Panc1 (cell line): ENCODE measurements around the gene CEP164. TPM values are rescaled to one million over a fixed set of nuclear protein-coding genes. Genes with fewer than 3 reads are reported as not detected.

ENCODE experiments used
- ATAC-seq: fragments of 200-7000 bp; cut with Tn5 transposase; 2 replicates; pipeline ENCODE4 v1.9.1; 2020; ENCODE audit warnings: mild to moderate bottlenecking, moderate library complexity
- BruUV-seq: library from RNA; stranded (reverse); fragments of 400-500 nt; replicated peaks from 2 replicates; lab custom pipeline; 2021; lab: Mats Ljungman, UMichigan
- CTCF ChIA-PET: fragments of 300-600 bp; sonication (Branson Sonifier 250); formaldehyde crosslinking; loops from one replicate; lab custom pipeline; 2022; ENCODE audit warnings: antibody characterized with exemption; lab: Charles Lee
- POLR2A ChIA-PET: fragments of 300-600 bp; sonication (Branson Sonifier 250); formaldehyde crosslinking; loops from one replicate; lab custom pipeline; 2022; ENCODE audit warnings: antibody characterized with exemption; lab: Charles Lee
- DNase-seq: peaks from one replicate; pipeline ENCODE4 v3.0.0-alpha.2; 2010; ENCODE audit warnings: low read depth, low spot score
- H3K27ac ChIP-seq: 2 replicates; pipeline ENCODE4 v1.5.1; 2011; ENCODE audit warnings: mild to moderate bottlenecking, low read length, inconsistent platforms
- H3K27me3 ChIP-seq: fragments of 200-500 bp; sonication (Bioruptor generic); 2 replicates; pipeline ENCODE4 v1.6.0; 2014; ENCODE audit warnings: low read length, inconsistent platforms; ENCODE audit not compliant: control insufficient read depth, insufficient read depth
- H3K36me3 ChIP-seq: fragments of 200-500 bp; sonication (Bioruptor generic); 2 replicates; pipeline ENCODE4 v1.5.1; 2014; ENCODE audit warnings: inconsistent platforms, mild to moderate bottlenecking, low read length, moderate library complexity; ENCODE audit not compliant: control insufficient read depth, insufficient read depth
- H3K4me1 ChIP-seq: 2 replicates; pipeline ENCODE4 v1.5.1; 2011; ENCODE audit warnings: inconsistent platforms, mild to moderate bottlenecking, low read length, moderate library complexity; ENCODE audit not compliant: control insufficient read depth, insufficient read depth
- H3K4me3 ChIP-seq, 2 experiments: 2 replicates each; pipeline ENCODE4 v1.5.1; 2011 to 2012; ENCODE audit warnings: low read depth in 2 of 2, low read length in 2 of 2, mild to moderate bottlenecking in 2 of 2, inconsistent platforms in 1 of 2, moderate library complexity in 1 of 2
- H3K9me3 ChIP-seq: fragments of 200-500 bp; sonication (Bioruptor generic); 2 replicates; pipeline ENCODE4 v1.5.1; 2014; ENCODE audit warnings: low read depth, mild to moderate bottlenecking, inconsistent platforms, low read length, moderate library complexity; ENCODE audit not compliant: control insufficient read depth, insufficient read depth
- POLR2AphosphoS5 ChIP-seq: IDR thresholded peaks from 2 replicates; pipeline ENCODE4 v1.6.1; 2012; ENCODE audit warnings: mild to moderate bottlenecking, low read depth, low read length, moderate library complexity
- SIN3A ChIP-seq: IDR thresholded peaks from 2 replicates; pipeline ENCODE4 v1.6.1; 2012; ENCODE audit warnings: low read depth, mild to moderate bottlenecking, low read length, moderate library complexity, borderline replicate concordance; ENCODE audit not compliant: insufficient read depth
- TCF7L2 ChIP-seq: IDR thresholded peaks from 2 replicates; pipeline ENCODE4 v1.6.1; 2011; ENCODE audit warnings: mild to moderate bottlenecking, low read depth, low read length, inconsistent platforms
- in situ Hi-C: cut with HindIII; loops from 2 replicates; pipeline ENCODE4 v1.10.0; 2016; ENCODE audit warnings: low sequenced_read_pairs, low pct_unique_long_range_greater_than_20kb
- intact Hi-C: fragments of 100-400 bp; cut with micrococcal nuclease; formaldehyde crosslinking; loops from one replicate; pipeline ENCODE4 v1.10.0; 2022; ENCODE audit not compliant: unreplicated experiment
- total RNA-seq: library from RNA; stranded (reverse); gene quantifications from one replicate; pipeline ENCODE4 v1.2.1, GENCODE V29; 2021; ENCODE audit not compliant: unreplicated experiment
- TF ChIP-seq, protein P1 (sequence below), 2 experiments: IDR thresholded peaks; 2 replicates each; pipeline ENCODE4 v1.6.1; 2011 to 2012; ENCODE audit warnings: low read depth in 2 of 2, control low read depth in 1 of 2, low read length in 1 of 2, mild to moderate bottlenecking in 1 of 2, moderate library complexity in 1 of 2; ENCODE audit not compliant: insufficient read depth in 1 of 2
- TF ChIP-seq, protein P2 (sequence below): fragments of 450-650 bp; IDR thresholded peaks from 2 replicates; pipeline ENCODE4 v1.5.1; 2017; ENCODE audit warnings: mild to moderate bottlenecking

The CEP164 gene
- total RNA-seq, 1 experiment from 2014 or later: 75.4 TPM

DNA sequence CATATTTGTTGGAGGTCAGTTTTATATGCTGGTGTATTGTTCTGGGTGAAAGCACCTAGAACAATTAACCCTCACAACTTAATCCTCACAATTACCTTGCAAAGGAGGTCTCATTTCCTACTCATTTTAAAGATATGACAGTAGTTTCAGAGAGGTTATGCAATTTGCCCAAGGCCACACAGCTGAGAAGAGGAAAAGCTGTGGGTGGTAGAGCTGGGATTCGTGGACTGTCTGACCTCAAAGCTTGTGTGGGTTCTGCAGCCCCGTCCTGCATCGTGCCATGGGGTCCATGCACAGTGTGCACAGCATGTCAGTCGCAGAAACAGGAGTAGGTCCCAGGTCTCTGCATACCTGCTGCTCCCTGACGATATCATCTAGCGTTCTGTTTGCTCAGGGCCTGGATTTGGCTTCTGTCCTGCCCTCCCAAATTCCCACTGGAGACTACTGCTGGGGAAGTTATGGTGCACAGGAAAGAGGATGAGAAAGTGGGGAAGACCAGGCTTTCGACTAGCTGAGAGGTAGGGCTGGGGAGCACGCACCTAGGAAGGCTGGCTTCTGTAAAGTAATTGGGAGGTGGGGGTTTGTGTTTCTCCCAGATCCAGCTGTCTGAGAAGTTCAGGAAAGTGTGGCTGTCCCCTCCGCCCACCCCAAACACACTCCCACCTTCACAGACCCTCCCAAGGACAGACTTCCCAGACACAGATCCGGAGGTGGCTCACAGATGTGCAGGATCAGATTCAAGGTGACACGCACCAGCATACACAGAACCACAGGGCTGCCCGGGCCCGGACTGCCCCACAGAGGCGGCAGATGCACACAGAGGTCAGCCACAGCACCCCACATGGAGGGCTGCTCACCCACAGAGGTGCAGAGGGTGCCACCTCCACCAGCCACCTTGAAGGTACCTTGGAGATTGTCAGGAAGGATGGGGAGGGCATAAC is 13.6 kb upstream of the CEP164 start:
- Histone ChIP-seq H3K27me3 (no peaks in the 10 kb centered on the region), H3K36me3 (no peaks in the 10 kb centered on the region), H3K9me3 (no peaks in the 10 kb centered on the region), H3K4me3 (no peak overlapping the region), H3K4me1 (peaks cover 11% of the 10 kb centered on the region), H3K27ac (no peak overlapping the region)
- ATAC-seq (no peak), DNase-seq (no peak)
- in situ Hi-C loops: no loop called here
- TF ChIP-seq SIN3A: no peak
- TF ChIP-seq, protein P1, sequence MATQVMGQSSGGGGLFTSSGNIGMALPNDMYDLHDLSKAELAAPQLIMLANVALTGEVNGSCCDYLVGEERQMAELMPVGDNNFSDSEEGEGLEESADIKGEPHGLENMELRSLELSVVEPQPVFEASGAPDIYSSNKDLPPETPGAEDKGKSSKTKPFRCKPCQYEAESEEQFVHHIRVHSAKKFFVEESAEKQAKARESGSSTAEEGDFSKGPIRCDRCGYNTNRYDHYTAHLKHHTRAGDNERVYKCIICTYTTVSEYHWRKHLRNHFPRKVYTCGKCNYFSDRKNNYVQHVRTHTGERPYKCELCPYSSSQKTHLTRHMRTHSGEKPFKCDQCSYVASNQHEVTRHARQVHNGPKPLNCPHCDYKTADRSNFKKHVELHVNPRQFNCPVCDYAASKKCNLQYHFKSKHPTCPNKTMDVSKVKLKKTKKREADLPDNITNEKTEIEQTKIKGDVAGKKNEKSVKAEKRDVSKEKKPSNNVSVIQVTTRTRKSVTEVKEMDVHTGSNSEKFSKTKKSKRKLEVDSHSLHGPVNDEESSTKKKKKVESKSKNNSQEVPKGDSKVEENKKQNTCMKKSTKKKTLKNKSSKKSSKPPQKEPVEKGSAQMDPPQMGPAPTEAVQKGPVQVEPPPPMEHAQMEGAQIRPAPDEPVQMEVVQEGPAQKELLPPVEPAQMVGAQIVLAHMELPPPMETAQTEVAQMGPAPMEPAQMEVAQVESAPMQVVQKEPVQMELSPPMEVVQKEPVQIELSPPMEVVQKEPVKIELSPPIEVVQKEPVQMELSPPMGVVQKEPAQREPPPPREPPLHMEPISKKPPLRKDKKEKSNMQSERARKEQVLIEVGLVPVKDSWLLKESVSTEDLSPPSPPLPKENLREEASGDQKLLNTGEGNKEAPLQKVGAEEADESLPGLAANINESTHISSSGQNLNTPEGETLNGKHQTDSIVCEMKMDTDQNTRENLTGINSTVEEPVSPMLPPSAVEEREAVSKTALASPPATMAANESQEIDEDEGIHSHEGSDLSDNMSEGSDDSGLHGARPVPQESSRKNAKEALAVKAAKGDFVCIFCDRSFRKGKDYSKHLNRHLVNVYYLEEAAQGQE (IDR thresholded peaks at IDR 0.05; ENCODE audit: insufficient read depth in 1 of 2, low read depth in 2 of 2, low read length in 1 of 2): no peak
- TF ChIP-seq, protein P2, sequence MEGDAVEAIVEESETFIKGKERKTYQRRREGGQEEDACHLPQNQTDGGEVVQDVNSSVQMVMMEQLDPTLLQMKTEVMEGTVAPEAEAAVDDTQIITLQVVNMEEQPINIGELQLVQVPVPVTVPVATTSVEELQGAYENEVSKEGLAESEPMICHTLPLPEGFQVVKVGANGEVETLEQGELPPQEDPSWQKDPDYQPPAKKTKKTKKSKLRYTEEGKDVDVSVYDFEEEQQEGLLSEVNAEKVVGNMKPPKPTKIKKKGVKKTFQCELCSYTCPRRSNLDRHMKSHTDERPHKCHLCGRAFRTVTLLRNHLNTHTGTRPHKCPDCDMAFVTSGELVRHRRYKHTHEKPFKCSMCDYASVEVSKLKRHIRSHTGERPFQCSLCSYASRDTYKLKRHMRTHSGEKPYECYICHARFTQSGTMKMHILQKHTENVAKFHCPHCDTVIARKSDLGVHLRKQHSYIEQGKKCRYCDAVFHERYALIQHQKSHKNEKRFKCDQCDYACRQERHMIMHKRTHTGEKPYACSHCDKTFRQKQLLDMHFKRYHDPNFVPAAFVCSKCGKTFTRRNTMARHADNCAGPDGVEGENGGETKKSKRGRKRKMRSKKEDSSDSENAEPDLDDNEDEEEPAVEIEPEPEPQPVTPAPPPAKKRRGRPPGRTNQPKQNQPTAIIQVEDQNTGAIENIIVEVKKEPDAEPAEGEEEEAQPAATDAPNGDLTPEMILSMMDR: no peak
- TF ChIP-seq POLR2AphosphoS5: no peak
- no peak for TF ChIP-seq TCF7L2
- CTCF ChIA-PET: interaction anchor here (0.5 to 0.6 kb wide), 2 partner anchors 31 to 63 kb away, joined by 3 to 5 read pairs; no protein-coding TSS in a partner anchor
- POLR2A ChIA-PET: no interaction called here
- intact Hi-C loops: no loop called here
- no TSS peak for BruUV-seq

DNA sequence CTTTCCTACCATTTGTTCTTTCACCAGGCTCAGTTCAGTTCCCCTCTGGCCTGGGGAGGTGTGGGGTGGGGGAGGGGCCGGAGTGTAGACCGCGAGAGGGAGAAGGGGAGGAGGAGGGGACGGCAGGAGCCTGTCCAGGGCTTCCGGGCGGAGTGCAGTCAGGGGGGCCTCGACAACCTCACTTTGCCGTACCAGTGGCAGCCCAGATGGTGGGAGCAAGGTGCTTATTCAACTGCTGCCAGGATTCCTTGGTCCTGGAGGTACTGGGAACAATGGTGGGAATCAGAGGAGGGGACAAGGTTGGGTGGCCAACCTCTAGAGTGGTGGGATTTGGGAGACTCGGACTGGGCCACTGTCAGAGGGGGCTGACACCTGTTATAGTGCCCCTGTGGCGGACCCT is 12.8 kb upstream of the CEP164 start:
- Histone ChIP-seq H3K27ac (no peak overlapping the region), H3K4me3 (peak overlapping the region; percentile 63 to 81; a peak in 3 of 4 replicates), H3K4me1 (peaks cover 11% of the 10 kb centered on the region), H3K27me3 (no peaks in the 10 kb centered on the region), H3K9me3 (no peaks in the 10 kb centered on the region), H3K36me3 (no peaks in the 10 kb centered on the region)
- POLR2A ChIA-PET: no interaction called here
- TF ChIP-seq TCF7L2 (no peak), SIN3A (no peak), POLR2AphosphoS5 (no peak)
- TF ChIP-seq, protein P2: no peak
- TF ChIP-seq, protein P1 (IDR thresholded peaks at IDR 0.05; ENCODE audit: insufficient read depth in 1 of 2, low read depth in 2 of 2, low read length in 1 of 2): no peak
- CTCF ChIA-PET: interaction anchor here (0.6 to 0.7 kb wide), 2 partner anchors 32 to 54 kb away, joined by 4 to 5 read pairs; no protein-coding TSS in a partner anchor
- intact Hi-C loops: loop anchor here (5.0 kb wide), 1 partner anchor 78 kb away; no protein-coding TSS in a partner anchor
- in situ Hi-C loops: no loop called here
- DNase-seq (no peak), ATAC-seq (no peak)
- BruUV-seq: no TSS peak
